Glomerular visceral epithelial cell (primary cell): ENCODE measurements around the gene STIP1.
A peak's percentile ranks its signal among the peaks of the same experiment; 100 is the strongest.
"Not testable (repeated sequence)": the region's sequence is repeated elsewhere in the genome, so short reads cannot be mapped to it uniquely, and the experiment has no call there.

ENCODE experiments used
- DNase-seq: peaks from one replicate; pipeline ENCODE4 v3.0.0-alpha.2; 2016; ENCODE audit errors: extremely low spot score

The STIP1 gene

DNA sequence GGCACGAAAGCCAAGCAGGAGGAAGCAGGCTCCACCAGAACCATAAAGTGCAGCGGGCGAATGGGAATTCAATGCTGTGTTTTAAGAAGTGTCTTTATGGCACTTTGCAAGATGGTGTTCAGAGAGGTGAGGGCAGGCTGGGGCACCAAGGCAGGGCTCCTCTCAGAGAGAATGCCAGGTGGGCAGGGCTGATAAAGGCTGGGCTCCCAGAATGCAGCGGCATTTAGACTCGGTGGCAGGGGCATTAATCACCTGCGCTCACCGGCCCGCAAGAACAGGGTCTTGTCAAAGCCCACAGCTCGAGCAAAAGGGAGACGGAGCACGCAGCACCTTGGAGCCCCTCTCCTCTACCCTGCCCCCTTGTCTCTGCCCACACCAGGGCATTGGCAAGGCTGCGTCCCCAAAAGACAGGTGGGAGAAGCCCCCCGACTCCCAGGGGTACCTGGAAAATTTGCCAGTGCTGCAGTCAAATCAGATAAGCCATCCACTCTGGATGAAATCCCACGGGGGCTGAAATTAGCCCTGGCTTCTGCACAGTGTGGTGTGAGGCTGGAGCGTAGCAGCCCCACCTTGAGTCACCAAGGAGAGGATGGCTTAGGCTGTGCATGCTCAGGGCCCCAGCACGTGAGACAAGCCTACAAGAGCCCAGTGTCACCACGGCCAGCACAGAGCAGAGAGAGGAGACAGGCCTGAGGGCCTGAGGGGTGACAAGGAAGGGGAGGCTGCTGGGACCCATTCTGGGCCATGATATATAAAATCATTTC is 28.2 kb upstream of the STIP1 start:
- DNase-seq, result no peak

DNA sequence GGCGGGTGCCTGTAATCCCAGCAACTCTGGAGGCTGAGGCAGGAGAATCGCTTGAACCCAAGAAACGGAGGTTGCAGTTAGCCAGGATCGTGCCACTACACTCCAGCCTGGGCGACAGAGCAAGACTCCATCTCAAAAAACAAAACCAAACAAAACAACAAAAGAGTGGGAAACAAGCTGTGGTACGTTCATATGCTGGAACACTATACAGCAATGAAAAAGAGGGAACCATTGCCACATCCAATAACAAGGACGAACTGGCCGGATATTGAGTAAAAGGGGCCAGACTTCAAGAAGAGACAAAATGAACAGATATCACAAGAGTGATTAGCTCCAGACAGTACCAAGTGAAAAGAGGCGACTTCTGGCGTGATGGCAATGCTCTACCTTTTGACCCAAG is 24.9 kb upstream of the STIP1 start:
- DNase-seq, result no peak

DNA sequence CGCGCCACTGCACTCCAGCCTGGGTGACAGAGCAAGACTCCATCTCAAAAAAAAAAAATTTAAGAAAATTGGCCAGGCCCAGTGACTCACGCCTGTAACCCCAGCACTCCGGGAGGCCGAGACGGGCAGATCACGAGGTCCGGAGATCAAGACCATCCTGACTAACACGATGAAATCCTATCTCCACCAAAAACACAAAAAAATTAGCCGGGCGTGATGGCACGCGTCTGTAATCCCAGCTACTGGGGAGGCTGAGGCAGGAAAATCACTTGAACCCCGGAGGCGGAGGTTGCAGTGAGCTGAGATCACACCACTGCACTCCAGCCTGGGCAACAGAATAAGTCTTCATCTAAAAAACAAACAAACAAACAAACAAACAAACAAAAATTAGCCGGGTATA is 23.2 kb upstream of the STIP1 start:
- not testable (repeated sequence) for DNase-seq

DNA sequence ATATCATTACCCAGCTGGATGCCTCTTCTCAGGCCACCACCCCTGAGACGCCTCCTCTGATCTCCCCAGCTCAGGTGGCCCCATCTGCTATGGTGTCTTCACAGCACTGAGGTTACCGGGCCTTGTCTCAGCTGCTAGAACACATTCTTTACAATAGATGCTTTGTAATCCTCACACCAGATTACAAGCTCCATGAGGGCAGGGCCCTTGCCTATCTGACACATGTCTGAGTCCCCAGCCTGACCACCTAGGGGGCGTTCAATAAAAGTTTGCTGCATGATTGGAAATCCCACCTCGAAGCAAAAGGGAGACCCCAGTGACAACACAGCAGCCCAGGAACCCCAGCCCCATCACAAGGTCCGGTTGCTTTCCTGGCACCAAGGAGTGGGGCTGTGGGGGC is 22.0 kb upstream of the STIP1 start:
- DNase-seq, result no peak

DNA sequence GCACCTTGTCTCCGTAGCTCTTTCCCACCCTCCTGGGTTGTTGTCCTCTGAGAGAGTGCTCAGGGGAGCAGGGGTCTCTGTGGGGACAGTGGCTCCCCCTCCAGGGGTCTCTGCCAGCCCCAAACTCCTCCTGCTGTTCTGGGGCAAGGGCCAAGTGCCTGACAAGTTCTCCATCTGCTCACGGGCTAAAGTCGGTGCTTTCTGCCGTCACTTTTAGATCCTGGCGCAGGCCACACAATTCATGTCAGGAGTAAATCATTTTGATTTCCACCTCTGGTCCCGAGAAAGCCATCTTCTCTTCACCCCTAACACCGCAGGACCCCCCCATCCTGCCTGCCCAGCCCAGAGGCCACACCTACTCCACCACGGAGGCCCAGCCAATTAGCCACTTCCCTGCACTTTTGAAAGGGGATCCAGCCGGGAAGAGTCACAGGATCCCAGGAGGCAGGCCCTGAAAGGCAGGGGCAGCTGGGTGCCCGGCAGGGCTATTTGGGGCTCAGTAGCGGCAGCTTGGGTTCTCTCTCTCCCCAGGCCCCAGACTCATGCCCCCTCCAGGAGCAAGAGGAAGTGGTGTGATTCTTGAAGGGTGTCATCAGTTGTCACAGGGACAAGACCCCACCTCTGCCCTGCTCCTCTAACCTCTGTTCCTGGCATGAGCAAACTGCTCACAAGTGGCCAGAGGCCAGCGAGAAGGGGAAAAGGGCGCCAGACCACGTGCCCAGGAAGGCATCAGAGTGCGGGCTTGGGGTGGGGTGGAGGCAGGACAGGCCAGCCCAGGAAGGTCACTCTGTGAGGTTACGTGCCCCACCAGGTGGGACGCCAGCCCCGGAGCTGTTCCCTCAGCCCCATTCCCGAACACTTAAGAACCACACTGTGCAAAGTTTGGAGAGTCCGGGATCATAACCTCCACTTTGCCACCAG is 21.3 kb upstream of the STIP1 start:
- DNase-seq, result no peak

DNA sequence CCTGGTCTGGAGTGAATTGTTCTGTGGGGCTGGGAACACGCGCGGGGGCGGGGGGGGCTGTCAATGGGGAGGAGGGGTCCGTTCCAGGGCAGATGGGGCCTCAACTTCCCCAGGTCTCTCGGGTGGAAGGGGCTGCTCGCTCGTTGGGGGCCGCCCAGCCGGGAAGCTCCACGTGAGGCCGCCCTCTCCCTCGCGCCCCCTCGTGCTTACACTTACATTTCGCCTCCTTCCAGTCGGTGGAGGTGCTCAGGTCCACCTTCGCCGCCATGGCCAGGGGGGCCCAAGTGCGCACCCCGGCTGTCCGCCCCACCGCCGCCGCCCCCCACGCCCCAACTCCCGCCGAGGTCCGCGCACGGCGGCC is 20.5 kb upstream of the STIP1 start:
- no peak for DNase-seq

DNA sequence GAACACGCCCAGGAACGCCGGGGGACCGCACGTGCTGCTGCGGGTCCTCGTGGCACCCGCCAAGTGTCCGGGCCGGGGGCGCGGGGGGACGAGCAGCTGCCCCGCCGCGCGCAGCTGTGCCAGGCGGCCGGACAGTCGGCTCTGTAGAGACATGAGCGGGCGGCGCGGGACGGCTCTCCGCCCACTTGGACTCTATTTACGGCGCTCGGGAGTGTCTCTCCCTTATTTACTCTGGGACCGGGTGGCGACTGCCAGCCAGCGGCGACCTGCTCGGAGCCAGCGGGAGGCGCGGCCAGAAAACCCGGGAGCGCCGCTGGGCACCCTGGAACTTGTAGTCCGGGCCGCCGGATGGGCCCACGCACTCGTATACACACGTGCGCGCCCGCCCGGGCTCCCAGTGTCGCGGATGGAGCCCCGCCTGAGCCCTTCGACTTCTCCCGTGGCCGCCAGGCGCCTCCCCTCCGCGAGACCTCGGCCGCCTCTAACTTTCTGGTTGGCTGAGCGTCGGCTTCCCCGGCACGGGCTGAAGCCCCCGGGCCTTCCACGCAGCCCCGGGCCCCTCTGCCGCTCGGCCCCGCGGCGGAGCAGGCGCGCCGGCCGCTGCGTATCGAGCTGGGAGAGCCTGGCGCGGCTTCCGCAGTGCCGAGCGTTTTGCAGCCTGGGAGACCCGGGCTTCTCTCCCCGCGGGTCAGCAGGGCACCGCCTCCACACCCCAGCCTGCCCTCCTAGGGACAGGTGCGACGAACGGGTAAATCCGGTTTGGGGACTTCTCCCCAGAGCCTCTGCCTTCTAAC is 19.9 kb upstream of the STIP1 start, which contains the start of gene MACROD1:
TSS of gene MACROD1 (minus strand) at position 272 of the 794 bp plus-strand sequence. CDS start at position 153, 119 bp downstream.
- DNase-seq, result peak; percentile 84

DNA sequence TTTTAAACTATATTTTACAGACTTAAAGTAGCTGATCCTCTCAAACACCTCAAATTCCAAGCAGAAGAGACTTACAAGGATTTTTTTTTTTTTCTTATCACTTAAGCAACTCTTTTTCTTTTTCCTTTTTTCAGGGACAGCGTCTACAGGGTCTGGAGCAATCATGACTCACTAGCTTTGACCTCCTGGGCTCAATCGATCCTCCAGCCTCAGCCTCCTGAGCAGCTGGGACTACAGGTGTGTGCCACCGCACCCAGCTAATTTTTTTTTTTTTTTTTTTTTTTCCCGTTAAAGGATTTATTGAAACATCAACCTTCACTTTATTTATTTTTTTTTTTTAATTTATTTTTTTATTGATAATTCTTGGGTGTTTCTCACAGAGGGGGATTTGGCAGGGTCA is 15.6 kb upstream of the STIP1 start:
- no peak for DNase-seq

DNA sequence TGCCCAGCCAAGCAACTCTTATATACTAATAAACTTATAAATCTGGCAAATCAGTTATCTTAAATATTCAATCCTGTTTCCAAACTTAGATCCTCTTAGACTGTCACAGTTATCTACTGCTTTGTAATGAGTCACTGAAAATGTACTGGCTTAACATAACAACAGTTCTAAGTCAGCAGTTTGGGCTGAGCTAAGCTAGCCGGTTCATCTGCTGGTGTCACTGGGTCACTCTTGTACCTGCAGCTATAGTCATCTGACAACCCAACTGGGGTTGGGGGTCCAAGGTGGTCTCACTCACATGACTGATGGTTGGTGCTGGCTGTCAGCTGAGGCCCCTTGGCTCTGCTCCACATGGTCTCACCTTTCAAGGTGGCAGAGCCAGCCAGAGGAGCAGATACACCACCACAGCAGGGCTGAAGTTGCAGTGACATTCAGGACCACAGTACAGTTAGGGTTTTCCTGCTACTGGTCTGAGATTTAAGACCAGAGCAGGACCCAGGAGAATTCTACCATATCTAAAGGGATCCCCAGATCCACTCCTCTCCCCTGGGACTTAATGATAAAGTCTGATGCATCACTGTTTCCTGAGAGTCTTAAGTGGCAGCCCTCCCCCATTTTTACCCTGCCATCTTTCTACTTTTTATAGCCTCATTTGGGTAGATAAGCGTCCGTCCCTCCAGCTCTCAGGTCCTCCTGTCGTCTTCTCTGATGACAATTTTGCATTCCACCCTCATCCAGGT is 12.2 kb upstream of the STIP1 start:
- DNase-seq, result no peak

DNA sequence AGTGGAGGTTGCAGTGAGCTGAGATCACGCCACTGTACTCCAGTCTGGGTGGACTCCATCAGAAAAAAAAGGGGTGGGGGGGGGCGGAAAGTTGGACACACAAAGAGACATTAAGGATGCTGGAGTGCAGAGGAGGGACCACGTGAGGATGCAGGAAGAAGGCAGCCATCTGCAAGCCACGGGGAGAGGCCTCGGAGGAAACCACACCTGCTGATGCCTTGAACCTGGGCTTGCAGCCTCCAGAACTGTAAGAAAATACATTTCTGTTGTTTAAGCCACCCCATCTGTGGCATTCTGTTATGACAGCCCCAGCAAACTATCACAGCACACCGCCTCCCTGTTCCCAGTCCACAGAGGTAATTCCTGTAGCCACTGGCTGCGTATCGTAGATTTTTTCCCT is 9.2 kb upstream of the STIP1 start:
- no peak for DNase-seq

DNA sequence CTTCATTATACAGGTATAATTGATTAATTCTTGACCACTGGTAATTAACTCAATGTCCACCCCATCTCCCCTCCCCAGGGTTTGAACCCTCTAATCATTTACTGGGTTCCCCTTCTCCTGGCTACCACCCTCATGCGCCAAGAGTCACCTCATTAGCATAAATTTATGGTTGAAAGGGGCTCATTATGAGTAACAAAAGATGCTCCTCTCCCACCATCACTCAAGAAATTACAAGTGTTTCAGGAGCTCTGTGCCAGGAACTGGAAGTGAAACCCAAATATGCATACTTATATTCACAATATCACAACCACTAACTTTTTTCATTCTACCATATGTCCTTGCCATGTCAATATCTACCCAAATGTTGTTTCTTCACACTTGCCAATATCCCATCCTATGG is 7.8 kb upstream of the STIP1 start:
- DNase-seq, result no peak

DNA sequence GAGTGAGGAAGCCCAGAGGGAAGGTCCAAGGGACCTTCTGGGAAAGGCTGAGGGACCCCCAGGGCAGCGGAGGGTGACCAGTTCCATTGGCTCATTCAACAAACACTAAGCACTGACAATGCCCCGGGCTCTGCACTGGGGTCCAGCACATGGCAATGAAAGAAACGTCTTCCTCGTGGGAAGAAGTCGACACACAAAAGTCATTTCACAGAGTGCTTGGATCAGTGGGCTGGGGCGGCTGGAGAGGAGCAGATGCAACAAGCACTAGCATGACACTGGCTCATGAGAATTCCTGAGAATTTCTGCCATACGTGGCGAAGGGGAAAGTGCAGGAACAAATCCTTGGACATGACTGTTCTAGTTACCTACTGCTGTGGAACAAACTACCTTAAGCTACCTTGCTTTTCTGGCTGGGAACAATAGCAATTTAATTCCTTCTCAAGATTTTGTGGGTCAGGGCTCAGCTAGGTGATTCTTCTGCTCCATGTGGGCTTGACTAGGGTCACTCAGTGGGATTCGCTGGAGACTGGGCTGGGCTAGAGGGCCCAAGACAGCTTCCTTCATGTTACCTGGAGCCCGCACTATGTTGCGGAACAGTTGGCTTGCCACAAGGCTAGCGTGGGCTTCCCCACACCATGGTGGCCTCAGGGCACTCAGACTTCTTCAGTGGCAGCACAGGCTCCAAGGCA is 6.9 kb upstream of the STIP1 start:
- no peak for DNase-seq

DNA sequence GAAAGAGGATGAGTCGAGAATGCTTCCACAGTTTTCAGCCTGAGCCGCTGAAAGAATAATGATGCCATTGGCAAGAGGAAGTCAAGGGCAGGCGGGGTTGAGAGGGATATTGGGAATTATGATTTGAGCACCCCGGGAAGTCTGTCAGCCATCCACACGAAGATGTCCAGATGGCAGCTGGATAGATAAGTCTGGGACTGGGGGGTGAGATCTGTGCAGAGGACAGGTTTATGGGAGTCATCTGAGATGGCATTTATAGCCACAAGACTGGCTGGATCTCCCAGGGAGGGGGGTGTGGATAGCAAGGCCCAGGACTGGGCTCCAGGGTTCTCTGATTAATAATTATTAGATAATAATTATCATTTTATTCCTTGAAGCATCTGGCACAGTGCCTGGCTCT is 5.1 kb upstream of the STIP1 start:
- DNase-seq, result no peak

DNA sequence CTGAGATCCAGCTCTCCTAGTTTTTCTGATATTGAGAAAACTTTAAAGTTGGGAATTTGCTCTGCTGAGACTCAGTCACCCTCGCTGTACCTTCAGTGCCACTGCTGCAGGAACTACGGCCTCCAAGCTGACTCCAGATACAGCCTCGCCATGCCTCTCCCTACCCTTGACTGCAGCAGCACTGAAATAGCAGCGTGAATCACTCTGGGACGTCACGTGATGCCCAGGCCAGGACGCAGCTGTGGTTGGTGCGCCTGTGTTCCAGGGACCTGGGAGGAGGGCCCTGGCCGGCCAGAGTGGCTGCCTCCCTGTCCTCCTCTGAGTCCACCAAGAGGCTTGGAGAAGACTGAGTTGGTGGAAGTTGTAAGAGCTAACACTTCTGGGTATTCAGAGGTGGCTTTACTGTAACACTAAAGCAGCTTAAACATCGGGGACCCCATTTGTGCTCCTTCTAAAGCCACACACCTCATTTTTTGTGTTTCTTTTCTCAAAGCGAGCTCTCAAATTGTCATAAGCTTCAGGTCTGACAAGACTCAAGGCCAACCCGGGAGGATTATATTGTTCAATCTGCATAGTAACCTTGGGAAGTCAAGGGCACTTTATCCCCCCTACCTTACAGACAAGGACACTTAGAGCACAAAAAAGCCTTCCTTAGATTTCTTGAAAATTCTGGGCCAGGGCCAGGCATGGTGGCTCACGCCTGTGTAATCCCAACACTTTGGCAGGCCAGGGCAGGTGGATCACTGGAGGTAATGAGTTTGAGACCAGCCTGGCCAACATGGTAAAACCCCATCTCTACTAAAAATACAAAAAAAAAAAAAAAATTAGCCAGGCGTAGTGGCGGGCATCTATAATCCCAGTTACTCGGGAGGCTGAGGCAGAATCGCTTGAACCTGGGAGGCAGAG is 4.2 kb upstream of the STIP1 start:
- peak; percentile 88 for DNase-seq

DNA sequence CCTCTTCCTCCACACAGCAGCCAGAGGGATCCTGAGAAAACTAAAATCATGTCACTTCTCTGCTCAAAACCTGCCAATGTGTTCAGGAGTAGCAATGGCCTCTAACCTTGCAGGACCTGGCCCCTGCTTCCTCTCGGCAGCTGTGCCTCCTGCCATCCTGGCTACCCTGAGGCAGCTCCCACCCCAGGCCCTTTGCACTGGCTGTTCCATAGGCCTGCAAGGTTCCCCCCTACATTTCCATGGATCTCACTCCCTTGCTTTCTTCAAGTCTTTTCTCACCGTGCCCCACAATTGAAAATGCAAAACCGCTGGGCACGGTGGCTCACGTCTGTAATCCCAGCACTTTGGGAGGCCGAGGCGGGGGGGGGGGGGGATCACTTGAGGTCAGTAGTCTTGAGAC is 2.1 kb upstream of the STIP1 start:
- no peak for DNase-seq

DNA sequence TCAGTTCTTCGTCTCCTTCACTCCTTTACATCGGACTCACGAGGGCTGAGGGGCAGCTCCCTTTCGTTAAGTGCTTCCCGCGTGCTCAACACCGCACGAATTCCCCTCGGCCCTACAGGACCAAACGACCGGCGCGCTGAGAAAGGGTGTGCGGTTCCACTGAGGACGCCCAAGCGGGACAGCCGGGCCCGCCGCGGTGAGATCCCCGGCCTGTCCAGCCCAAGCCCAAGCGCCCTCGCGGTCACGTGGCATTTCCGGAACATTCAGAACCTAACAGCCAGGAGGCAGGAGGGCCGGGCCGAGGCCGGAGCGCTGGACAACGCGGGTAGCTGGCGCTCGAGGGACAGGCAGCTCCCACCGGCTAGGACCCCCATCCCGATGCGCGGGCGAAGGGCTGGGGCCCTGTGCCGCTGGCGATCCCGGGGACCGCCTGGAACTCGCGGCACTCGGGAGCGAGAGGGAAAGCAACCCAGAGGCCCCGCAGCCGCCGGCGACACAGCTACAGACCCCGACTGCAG is 737 bp upstream of the STIP1 start:
- DNase-seq, result no peak

DNA sequence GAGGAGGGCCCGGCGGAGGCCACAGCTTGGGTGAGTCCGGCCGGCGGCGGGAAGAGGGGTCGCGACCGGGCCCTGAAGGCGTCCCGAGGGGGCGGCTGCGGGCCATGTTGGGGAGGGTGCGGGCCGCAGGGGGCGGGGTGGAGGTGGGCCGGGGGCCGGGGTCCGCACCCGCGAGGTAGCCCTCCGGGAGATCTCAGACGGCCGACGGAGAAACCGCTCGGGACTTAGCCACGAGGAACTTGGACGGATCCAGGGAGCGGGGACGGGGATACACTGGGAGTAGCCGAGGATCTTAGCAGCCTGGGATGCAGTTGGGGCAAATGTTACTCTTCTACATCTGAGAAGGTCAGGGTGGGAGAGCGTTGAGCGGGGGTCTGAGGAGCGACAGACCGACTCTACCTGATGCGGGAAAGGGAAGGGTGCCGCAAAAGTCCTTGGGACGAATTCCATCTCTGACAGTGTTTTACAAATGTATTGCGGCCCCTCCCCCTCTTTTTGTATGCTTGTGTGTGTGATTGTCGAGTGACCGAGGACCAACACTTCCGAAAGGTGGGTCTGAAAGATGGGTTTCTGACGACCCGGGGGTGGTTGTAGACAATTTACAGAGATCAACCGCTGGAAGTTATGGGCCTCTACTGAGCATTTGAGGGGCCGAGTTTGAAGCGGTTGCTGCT is 658 bp downstream of the STIP1 start:
- DNase-seq, result no peak

DNA sequence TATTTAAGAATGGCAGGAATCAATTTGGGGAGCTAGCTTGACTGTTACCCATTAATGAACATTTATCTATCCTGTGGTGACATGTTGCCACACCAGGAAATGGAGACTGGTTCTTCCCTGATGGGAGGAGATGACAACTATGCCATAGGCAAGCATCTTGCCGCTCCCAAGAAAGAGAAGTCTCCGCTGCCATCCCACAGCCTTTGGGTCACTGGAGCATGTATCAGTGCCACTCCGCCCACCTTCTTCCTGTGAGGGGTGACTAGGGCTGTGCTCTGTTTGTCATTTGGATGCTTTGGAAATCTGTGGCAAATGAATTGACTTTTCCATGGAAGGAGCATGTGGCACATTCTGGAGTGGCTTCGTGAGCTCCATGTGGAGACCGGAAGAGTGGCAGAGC is 6.5 kb downstream of the STIP1 start:
- DNase-seq, result no peak

DNA sequence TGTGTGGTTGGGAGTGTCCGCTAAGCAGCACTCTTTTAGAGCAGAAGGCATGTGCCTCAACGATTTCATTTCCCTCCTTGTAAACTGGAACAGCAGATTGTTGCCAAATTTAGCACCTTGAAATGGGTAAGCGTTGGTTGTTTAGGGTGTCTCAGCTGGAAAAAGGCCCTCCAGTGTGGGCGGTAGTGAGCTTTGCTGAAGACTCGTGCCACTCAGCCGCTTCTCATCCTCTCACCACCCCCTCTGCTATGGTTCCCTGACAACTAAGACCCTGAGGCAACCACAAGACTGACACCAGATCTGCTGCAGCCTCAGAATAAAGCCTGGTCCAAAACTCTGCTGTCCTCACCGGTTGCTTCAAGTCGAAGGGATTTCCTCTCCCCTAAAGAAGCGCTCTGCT is 10.7 kb downstream of the STIP1 start:
- no peak for DNase-seq
